Neural progenitor cell (in vitro differentiated cells): ENCODE results near the gene TBC1D9B. TPM values are rescaled to one million over a fixed set of nuclear protein-coding genes. Genes with fewer than 3 reads are reported as not detected.

Source experiments
- DNase-seq: peaks from one replicate; pipeline ENCODE4 v3.0.0-alpha.2; 2016; ENCODE audit warnings: low spot score
- H2AFZ ChIP-seq: fragments of 200-600 bp; sonication (generic); replicated peaks from 2 replicates; pipeline ENCODE4 v1.6.1; 2016; ENCODE audit warnings: antibody characterized with exemption
- H3F3A ChIP-seq: fragments of 200-600 bp; sonication (generic); 2 replicates; pipeline ENCODE4 v1.6.1; 2016; ENCODE audit warnings: antibody characterized with exemption, low read depth
- H3K27ac ChIP-seq: fragments of 200-600 bp; sonication (generic); 2 replicates; pipeline ENCODE4 v1.5.1; 2016; ENCODE audit warnings: mild to moderate bottlenecking
- H3K27me3 ChIP-seq: fragments of 200-600 bp; sonication (generic); 2 replicates; pipeline ENCODE4 v1.6.1; 2016; ENCODE audit warnings: mild to moderate bottlenecking, moderate library complexity
- H3K36me3 ChIP-seq: fragments of 200-600 bp; sonication (generic); 2 replicates; pipeline ENCODE4 v1.5.1; 2016
- H3K4me1 ChIP-seq: fragments of 200-600 bp; sonication (generic); 2 replicates; pipeline ENCODE4 v1.6.1; 2016; ENCODE audit warnings: mixed run types
- H3K4me2 ChIP-seq: fragments of 200-600 bp; sonication (generic); 2 replicates; pipeline ENCODE4 v1.6.1; 2016
- H3K4me3 ChIP-seq: fragments of 200-600 bp; sonication (generic); 2 replicates; pipeline ENCODE4 v1.5.1; 2016
- H3K79me2 ChIP-seq: fragments of 200-600 bp; sonication (generic); 2 replicates; pipeline ENCODE4 v1.6.1; 2016; ENCODE audit warnings: low read depth
- H3K9ac ChIP-seq: fragments of 200-600 bp; sonication (generic); 2 replicates; pipeline ENCODE4 v1.6.1; 2016
- H3K9me3 ChIP-seq: fragments of 200-600 bp; sonication (generic); 2 replicates; pipeline ENCODE4 v1.5.1; 2016; ENCODE audit warnings: low read depth
- H4K20me1 ChIP-seq: fragments of 200-600 bp; sonication (generic); 2 replicates; pipeline ENCODE4 v1.6.1; 2016; ENCODE audit warnings: low read depth
- H3K27ac Mint-ChIP-seq: 3 replicates; pipeline ENCODE4 v1.8.0; 2021; ENCODE audit warnings: mixed read lengths
- H3K27me3 Mint-ChIP-seq: 2 replicates; pipeline ENCODE4 v1.8.0; 2022; ENCODE audit warnings: low read depth, mild to moderate bottlenecking, inconsistent platforms, moderate library complexity, mixed read lengths; ENCODE audit not compliant: insufficient read depth
- H3K36me3 Mint-ChIP-seq: 3 replicates; pipeline ENCODE4 v1.8.0; 2021; ENCODE audit warnings: mixed read lengths
- H3K4me1 Mint-ChIP-seq: 3 replicates; pipeline ENCODE4 v1.8.0; 2021; ENCODE audit warnings: mixed read lengths
- H3K4me3 Mint-ChIP-seq: 3 replicates; pipeline ENCODE4 v1.8.0; 2021; ENCODE audit warnings: mild to moderate bottlenecking, moderate library complexity, mixed read lengths
- H3K9me3 Mint-ChIP-seq: 3 replicates; pipeline ENCODE4 v1.8.0; 2020; ENCODE audit warnings: mixed read lengths
- CTCF ChIP-seq: fragments of 200-600 bp; sonication (generic); IDR thresholded peaks from 2 replicates; pipeline ENCODE4 v1.5.1; 2017; ENCODE audit warnings: antibody characterized with exemption, mild to moderate bottlenecking
- EZH2 ChIP-seq: fragments of 200-600 bp; sonication (generic); IDR thresholded peaks from 2 replicates; pipeline ENCODE4 v1.6.1; 2017; ENCODE audit warnings: antibody characterized with exemption, mild to moderate bottlenecking, moderate library complexity
- EZH2phosphoT487 ChIP-seq: fragments of 200-600 bp; sonication (generic); IDR thresholded peaks from 2 replicates; pipeline ENCODE4 v1.6.1; 2017; ENCODE audit warnings: antibody characterized with exemption
- total RNA-seq: library from RNA; depleted of rRNA; stranded (reverse); fragments of >200 nt; gene quantifications from 2 replicates; pipeline ENCODE4 v1.2.3, GENCODE V29; 2015; ENCODE audit warnings: low replicate concordance

Gene TBC1D9B
- total RNA-seq, 1 donor from 2014 or later, result 26.7 TPM

GRCh38 chr5:179900206-179900605, 7.5 kb downstream of the TBC1D9B start:
- no peak for TF ChIP-seq EZH2phosphoT487
- TF ChIP-seq CTCF, result no peak
- TF ChIP-seq EZH2, result no peak
- Histone ChIP-seq H2AFZ (no peak overlapping the region), H3K9me3 (no peaks in the 10 kb centered on the region), H3K4me2 (no peak overlapping the region), H4K20me1 (no peaks in the 10 kb centered on the region), H3K4me3 (no peak overlapping the region), H3K27ac (no peak overlapping the region), H3K27me3 (no peaks in the 10 kb centered on the region), H3K9ac (no peak overlapping the region), H3K4me1 (no peaks in the 10 kb centered on the region), H3F3A (no peaks in the 10 kb centered on the region), H3K36me3 (no peaks in the 10 kb centered on the region), H3K79me2 (no peaks in the 10 kb centered on the region)
- H3K27me3 Mint-ChIP-seq, result peaks cover 3% of the 10 kb centered on the region
- H3K9me3 Mint-ChIP-seq, result no peaks in the 10 kb centered on the region
- H3K4me3 Mint-ChIP-seq, result no peak overlapping the region
- peaks cover 3% of the 10 kb centered on the region for H3K4me1 Mint-ChIP-seq
- peaks cover 18% of the 10 kb centered on the region for H3K36me3 Mint-ChIP-seq
- peak overlapping the region; percentile 37 for H3K27ac Mint-ChIP-seq
- no peak for DNase-seq

GRCh38 chr5:179895861-179896260, 11.8 kb downstream of the TBC1D9B start:
- no peak for TF ChIP-seq CTCF
- TF ChIP-seq EZH2, result no peak
- TF ChIP-seq EZH2phosphoT487, result no peak
- Histone ChIP-seq H3K4me3 (no peak overlapping the region), H3K27ac (no peak overlapping the region), H3K4me1 (no peaks in the 10 kb centered on the region), H3F3A (no peaks in the 10 kb centered on the region), H3K4me2 (no peak overlapping the region), H3K9ac (no peak overlapping the region), H2AFZ (no peak overlapping the region), H3K36me3 (no peaks in the 10 kb centered on the region), H3K79me2 (no peaks in the 10 kb centered on the region), H3K9me3 (no peaks in the 10 kb centered on the region), H3K27me3 (no peaks in the 10 kb centered on the region), H4K20me1 (no peaks in the 10 kb centered on the region)
- no peaks in the 10 kb centered on the region for H3K4me1 Mint-ChIP-seq
- H3K4me3 Mint-ChIP-seq, result no peak overlapping the region
- H3K27me3 Mint-ChIP-seq, result no peaks in the 10 kb centered on the region
- H3K27ac Mint-ChIP-seq, result no peak overlapping the region
- no peak for DNase-seq
- H3K9me3 Mint-ChIP-seq, result no peaks in the 10 kb centered on the region
- peaks cover 15% of the 10 kb centered on the region for H3K36me3 Mint-ChIP-seq

- Histone ChIP-seq H3K79me2 (no peaks in the 10 kb centered on the region), H2AFZ (no peak overlapping the region), H3K9ac (no peak overlapping the region), H3F3A (no peaks in the 10 kb centered on the region), H3K36me3 (no peaks in the 10 kb centered on the region), H3K9me3 (no peaks in the 10 kb centered on the region), H3K4me2 (no peak overlapping the region), H3K27ac (no peak overlapping the region), H3K27me3 (no peaks in the 10 kb centered on the region), H3K4me3 (no peak overlapping the region), H4K20me1 (no peaks in the 10 kb centered on the region), H3K4me1 (no peaks in the 10 kb centered on the region)
- DNase-seq, result no peak
- H3K4me3 Mint-ChIP-seq, result no peak overlapping the region
- no peak overlapping the region for H3K27ac Mint-ChIP-seq
- TF ChIP-seq EZH2, result no peak
- TF ChIP-seq EZH2phosphoT487, result no peak
- no peak for TF ChIP-seq CTCF
- no peaks in the 10 kb centered on the region for H3K27me3 Mint-ChIP-seq
- H3K36me3 Mint-ChIP-seq, result peaks cover 18% of the 10 kb centered on the region
- no peaks in the 10 kb centered on the region for H3K9me3 Mint-ChIP-seq
- H3K4me1 Mint-ChIP-seq, result no peaks in the 10 kb centered on the region
Observed at GRCh38 chr5:179893958-179894895, 13.5 kb downstream of the TBC1D9B start.
